SK-N-SH (cell line): ENCODE results near the gene ZEB2. TPM values are rescaled to one million over a fixed set of nuclear protein-coding genes. Genes with fewer than 3 reads are reported as not detected.
A peak's percentile ranks its signal among the peaks of the same experiment; 100 is the strongest.

Experiments used
- CTCF ChIA-PET: fragments of 300-600, 350-600 bp; formaldehyde crosslinking; extraction: SDS; loops from one replicate; lab custom pipeline; 2021; lab: Yijun Ruan, JAX
- POLR2A ChIA-PET: fragments of 350-600 bp; sonication (Branson Sonifier 250); formaldehyde crosslinking; extraction: SDS; loops from one replicate; lab custom pipeline; 2020; ENCODE audit warnings: antibody characterized with exemption, inconsistent platforms; lab: Yijun Ruan, JAX
- DNase-seq: peaks from one replicate; pipeline ENCODE4 v3.0.0; 2012
- H2AFZ ChIP-seq: fragments of 200-600 bp; sonication (generic); 2 replicates; pipeline ENCODE4 v1.8.1; 2016; ENCODE audit warnings: antibody characterized with exemption, mild to moderate bottlenecking, low read depth
- H3F3A ChIP-seq: fragments of 200-600 bp; sonication (generic); replicated peaks from 2 replicates; pipeline ENCODE3; 2016; ENCODE audit warnings: antibody characterized with exemption, mild to moderate bottlenecking; ENCODE audit not compliant: insufficient read depth
- H3K27ac ChIP-seq, 2 experiments: fragments of 200-500 bp in 1 of 2; fragments of 200-600 bp in 1 of 2; sonication (Bioruptor generic) in 1 of 2; sonication (generic), shearing (Covaris generic) in 1 of 2; 2 replicates each; pipeline versions ENCODE4 v1.5.1 to v1.6.1; 2014 to 2016; ENCODE audit warnings: low read depth in 2 of 2, inconsistent platforms in 1 of 2, low read length in 1 of 2, mild to moderate bottlenecking in 1 of 2, mixed read lengths in 1 of 2
- H3K27me3 ChIP-seq: fragments of 200-600 bp; sonication (generic), shearing (Covaris generic); 2 replicates; pipeline ENCODE4 v1.6.1; 2016; ENCODE audit warnings: mixed run types; ENCODE audit not compliant: insufficient read depth
- H3K36me3 ChIP-seq, 2 experiments: fragments of 200-500 bp in 1 of 2; fragments of 200-600 bp in 1 of 2; sonication (Bioruptor generic) in 1 of 2; sonication (generic) in 1 of 2; replicated peaks in 1 of 2; 2 replicates each; pipeline versions ENCODE3 to v1.5.1; 2014 to 2016; ENCODE audit warnings: low read length in 1 of 2, mild to moderate bottlenecking in 1 of 2; ENCODE audit not compliant: insufficient read depth in 2 of 2, control insufficient read depth in 1 of 2
- H3K4me1 ChIP-seq, 2 experiments: fragments of 200-500 bp in 1 of 2; fragments of 200-600 bp in 1 of 2; sonication (Bioruptor generic) in 1 of 2; sonication (generic), shearing (Covaris generic) in 1 of 2; 2 replicates each; pipeline versions ENCODE4 v1.5.1 to v1.6.1; 2014 to 2016; ENCODE audit warnings: low read depth in 1 of 2, low read length in 1 of 2, mixed run types in 1 of 2; ENCODE audit not compliant: insufficient read depth in 2 of 2, control insufficient read depth in 1 of 2
- H3K4me2 ChIP-seq: fragments of 200-600 bp; sonication (generic), shearing (Covaris generic); 2 replicates; pipeline ENCODE4 v1.6.1; 2017; ENCODE audit warnings: mixed run types
- H3K4me3 ChIP-seq, 2 experiments: fragments of 200-500 bp in 1 of 2; fragments of 200-600 bp in 1 of 2; sonication (Bioruptor generic) in 1 of 2; sonication (generic), shearing (Covaris generic) in 1 of 2; 2 replicates each; pipeline versions ENCODE4 v1.5.1 to v1.8.1; 2014 to 2016; ENCODE audit warnings: low read depth in 2 of 2, inconsistent platforms in 1 of 2, low read length in 1 of 2, mild to moderate bottlenecking in 1 of 2, mixed read lengths in 1 of 2, moderate library complexity in 1 of 2
- H3K79me2 ChIP-seq: fragments of 200-600 bp; sonication (generic); 2 replicates; pipeline ENCODE4 v1.8.1; 2017; ENCODE audit warnings: mild to moderate bottlenecking; ENCODE audit not compliant: insufficient read depth
- H3K9ac ChIP-seq: fragments of 200-600 bp; sonication (generic); 2 replicates; pipeline ENCODE4 v1.6.1; 2017; ENCODE audit warnings: mixed run types
- H3K9me2 ChIP-seq: fragments of 200-600 bp; sonication (generic); 2 replicates; pipeline ENCODE4 v1.6.1; 2017; ENCODE audit warnings: mixed run types
- H3K9me3 ChIP-seq: fragments of 200-600 bp; sonication (generic); 2 replicates; pipeline ENCODE4 v1.6.1; 2017; ENCODE audit warnings: mixed run types, mild to moderate bottlenecking, moderate library complexity
- H4K20me1 ChIP-seq: fragments of 200-600 bp; sonication (generic); 2 replicates; pipeline ENCODE4 v1.6.1; 2017; ENCODE audit warnings: mild to moderate bottlenecking, mixed run types; ENCODE audit not compliant: insufficient read depth
- CHD2 ChIP-seq: fragments of 150-350 bp; IDR thresholded peaks from 2 replicates; pipeline ENCODE4 v1.6.1; 2018; ENCODE audit warnings: low read length; ENCODE audit not compliant: partially characterized antibody
- ELF1 ChIP-seq: IDR thresholded peaks from 2 replicates; pipeline ENCODE4 v1.4.0; 2012
- EP300 ChIP-seq, 2 experiments: IDR thresholded peaks; 2 replicates each; pipeline versions ENCODE4 v1.4.0 to v1.6.1; 2012; ENCODE audit warnings: borderline replicate concordance in 1 of 2, low read depth in 1 of 2, low read length in 1 of 2
- EZH2phosphoT487 ChIP-seq: fragments of 200-600 bp; sonication (generic); IDR thresholded peaks from 2 replicates; pipeline ENCODE4 v1.6.1; 2017; ENCODE audit warnings: low read depth, mixed run types, mild to moderate bottlenecking, antibody characterized with exemption, moderate library complexity, borderline replicate concordance
- FOSL2 ChIP-seq: IDR thresholded peaks from 2 replicates; pipeline ENCODE4 v1.4.0; 2012; ENCODE audit warnings: low read depth, mild to moderate bottlenecking, moderate library complexity, borderline replicate concordance
- FOXM1 ChIP-seq: IDR thresholded peaks from 2 replicates; pipeline ENCODE4 v1.4.0; 2012; ENCODE audit warnings: low read depth, mild to moderate bottlenecking
- GABPA ChIP-seq: IDR thresholded peaks from 2 replicates; pipeline ENCODE4 v1.4.0; 2012; ENCODE audit warnings: low read depth, mild to moderate bottlenecking
- GATA2 ChIP-seq: sonication (generic); formaldehyde crosslinking; IDR thresholded peaks from 2 replicates; pipeline ENCODE4 v1.5.0; 2020; ENCODE audit warnings: mild to moderate bottlenecking, missing genetic modification reagents
- MEF2A ChIP-seq: IDR thresholded peaks from 2 replicates; pipeline ENCODE4 v1.4.0; 2012; ENCODE audit warnings: low read depth, borderline replicate concordance
- MXI1 ChIP-seq: IDR thresholded peaks from 2 replicates; pipeline ENCODE4 v1.6.1; 2012; ENCODE audit warnings: mild to moderate bottlenecking, low read depth, low read length, improper control_type of control experiment
- NFIC ChIP-seq: IDR thresholded peaks from 2 replicates; pipeline ENCODE4 v1.4.0; 2012; ENCODE audit warnings: borderline replicate concordance
- NRF1 ChIP-seq: IDR thresholded peaks from 2 replicates; pipeline ENCODE4 v1.6.1; 2012; ENCODE audit warnings: low read depth, mild to moderate bottlenecking, low read length
- POLR2AphosphoS5 ChIP-seq: IDR thresholded peaks from 2 replicates; pipeline ENCODE4 v1.6.1; 2012; ENCODE audit warnings: low read depth, low read length
- RXRA ChIP-seq: IDR thresholded peaks from 2 replicates; pipeline ENCODE4 v1.4.0; 2012; ENCODE audit warnings: low read depth, mild to moderate bottlenecking, borderline replicate concordance
- SIN3A ChIP-seq: IDR thresholded peaks from 2 replicates; pipeline ENCODE4 v1.6.1; 2012; ENCODE audit warnings: low read depth, mild to moderate bottlenecking, low read length, moderate library complexity, borderline replicate concordance
- SMC3 ChIP-seq: IDR thresholded peaks from 2 replicates; pipeline ENCODE4 v1.6.1; 2012; ENCODE audit warnings: low read depth, low read length, improper control_type of control experiment
- TAF1 ChIP-seq: IDR thresholded peaks from 2 replicates; pipeline ENCODE4 v1.6.1; 2012; ENCODE audit warnings: low read depth, mild to moderate bottlenecking, low read length, moderate library complexity, borderline replicate concordance
- TCF12 ChIP-seq: IDR thresholded peaks from 2 replicates; pipeline ENCODE4 v1.4.0; 2012
- YY1 ChIP-seq: IDR thresholded peaks from 2 replicates; pipeline ENCODE4 v1.4.0; 2012; ENCODE audit warnings: low read depth, mild to moderate bottlenecking
- WGBS: methylation state at CpG from one replicate; pipeline ENCODE4 v1.1.6; 2017; ENCODE audit warnings: low lambda C conversion rate; 5-methylcytosine and 5-hydroxymethylcytosine counted together
- polyA plus RNA-seq, 3 experiments: library from polyadenylated mRNA; depleted of rRNA; stranded (reverse); fragments of >200 nt; gene quantifications; 2 replicates each; pipeline ENCODE4 v1.2.3, GENCODE V29; 2012
- TF ChIP-seq, protein P1 (sequence below): fragments of 150-350 bp; IDR thresholded peaks from 2 replicates; pipeline ENCODE4 v1.6.1; 2017; ENCODE audit warnings: antibody characterized with exemption, low read length, low read depth, borderline replicate concordance
- TF ChIP-seq, protein P2 (sequence below): IDR thresholded peaks from 2 replicates; pipeline ENCODE4; 2012
- TF ChIP-seq, protein P3 (sequence below): fragments of 150-350 bp; IDR thresholded peaks from 2 replicates; pipeline ENCODE4 v1.6.1; 2016; ENCODE audit warnings: mild to moderate bottlenecking, low read depth, low read length

The ZEB2 gene
- polyA plus RNA-seq, 1 of the 3 experiments (the other 2 are of a cell fraction) = 16.3 TPM

DNA sequence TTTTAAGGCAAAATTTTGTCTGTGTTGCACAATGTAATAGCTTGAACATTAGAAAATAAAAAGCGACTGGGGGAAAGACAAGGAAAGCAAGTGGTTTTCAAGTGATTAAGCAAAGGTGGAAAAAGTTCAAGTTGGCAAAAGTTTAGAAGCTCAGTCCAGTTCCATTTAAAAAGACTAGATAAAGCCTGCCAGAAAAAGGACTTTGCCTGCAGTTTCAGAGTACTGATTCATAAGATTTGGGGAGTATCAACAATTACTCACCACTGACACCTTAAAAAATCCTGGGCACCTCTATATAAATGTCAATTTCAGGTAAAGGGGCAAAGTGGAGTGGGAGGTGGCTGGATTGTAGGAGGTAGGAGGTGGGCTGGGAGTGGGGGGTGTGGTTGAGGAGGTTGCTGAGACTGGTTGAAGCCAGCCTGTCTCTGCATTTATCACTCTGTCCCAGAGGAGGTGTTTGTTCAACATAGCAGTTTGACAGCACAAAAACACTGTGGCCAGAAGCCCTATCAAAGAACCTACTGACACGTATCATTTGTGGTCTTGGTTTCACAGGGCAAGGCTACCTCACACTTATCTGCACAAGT, 14.6 kb downstream of the ZEB2 start:
- H2AFZ ChIP-seq = no peak overlapping the region
- H3K27ac ChIP-seq = no peak overlapping the region
- no peak overlapping the region for H3K4me2 ChIP-seq
- peaks cover 4 to 18% of the 10 kb centered on the region in 2 experiments for H3K36me3 ChIP-seq
- CTCF ChIA-PET = interaction anchor here (1.1 to 1.4 kb wide), 2 partner anchors 9 to 35 kb away, joined by 3 read pairs; no protein-coding TSS in a partner anchor
- no peaks in the 10 kb centered on the region for H3K9me3 ChIP-seq
- H4K20me1 ChIP-seq = peaks cover 57% of the 10 kb centered on the region; the same call in 1 of the 2 replicates
- 88% methylated on average over 2 of the region's 2 CpGs for WGBS
- H3K9me2 ChIP-seq = no peaks in the 10 kb centered on the region
- POLR2A ChIA-PET = no interaction called here
- no peak overlapping the region for H3K9ac ChIP-seq
- H3K27me3 ChIP-seq = no peaks in the 10 kb centered on the region
- no peak for DNase-seq
- no peak overlapping the region for H3K4me3 ChIP-seq
- H3K79me2 ChIP-seq = peaks cover 100% of the 10 kb centered on the region
- TF ChIP-seq ELF1 (no peak), MEF2A (no peak), YY1 (no peak), NRF1 (no peak), NFIC (no peak), GABPA (no peak), FOXM1 (no peak)
- peaks cover 39 to 40% of the 10 kb centered on the region in 2 experiments for H3K4me1 ChIP-seq
- no peaks in the 10 kb centered on the region for H3F3A ChIP-seq

DNA sequence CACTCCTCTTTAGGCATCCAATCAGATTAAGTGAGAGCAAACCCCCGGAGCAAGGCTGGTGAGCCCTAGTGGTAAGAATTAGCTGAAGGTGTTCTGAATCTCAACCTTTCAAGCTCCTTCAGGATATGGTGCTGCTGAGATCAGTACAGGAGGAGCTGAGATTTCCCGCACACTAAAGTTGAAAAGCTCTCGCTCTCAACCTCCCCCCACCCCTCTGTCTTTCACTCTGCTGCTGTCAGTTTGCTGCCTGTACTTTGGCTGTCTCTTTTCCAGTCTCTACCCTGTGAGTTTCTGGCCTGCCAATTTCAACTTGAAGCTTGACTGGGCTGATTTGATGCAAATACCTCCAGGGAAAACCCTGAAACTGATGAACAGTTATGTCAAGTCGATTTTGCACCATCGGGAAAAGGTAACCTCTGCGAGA, 15.7 kb downstream of the ZEB2 start:
- Histone ChIP-seq H3K9ac (no peak overlapping the region), H3K36me3 (peaks cover 4 to 24% of the 10 kb centered on the region in 2 experiments), H3K9me3 (no peaks in the 10 kb centered on the region), H3K27me3 (no peaks in the 10 kb centered on the region), H3K4me3 (no peak overlapping the region), H2AFZ (no peak overlapping the region), H3K27ac (peak overlapping the region in 1 of 2 experiments; percentile 1; a peak in 1 of 4 replicates), H4K20me1 (peaks cover 58% of the 10 kb centered on the region; the same call in 1 of the 2 replicates), H3K79me2 (peaks cover 100% of the 10 kb centered on the region), H3K4me1 (peaks cover 32 to 39% of the 10 kb centered on the region in 2 experiments), H3K9me2 (no peaks in the 10 kb centered on the region), H3F3A (peaks cover 4% of the 10 kb centered on the region), H3K4me2 (no peak overlapping the region)
- DNase-seq = no peak
- POLR2A ChIA-PET = no interaction called here
- CTCF ChIA-PET = interaction anchor here (0.7 to 1.0 kb wide), 2 partner anchors 171 to 710 kb away, joined by 3 read pairs; no protein-coding TSS in a partner anchor
- 67% methylated on average over 6 of the region's 6 CpGs for WGBS
- no peak for TF ChIP-seq FOXM1
- TF ChIP-seq CHD2 = no peak
- TF ChIP-seq FOSL2 = no peak
- TF ChIP-seq GATA2 (CRISPR knock-in tag) = no peak
- no peak for TF ChIP-seq EP300 (IDR thresholded peaks at IDR 0.05; ENCODE audit: borderline replicate concordance in 1 of 2, low read depth in 1 of 2, low read length in 1 of 2)
- TF ChIP-seq GABPA = no peak
- TF ChIP-seq POLR2AphosphoS5 = no peak
- no peak for TF ChIP-seq EZH2phosphoT487
- TF ChIP-seq, protein P1, sequence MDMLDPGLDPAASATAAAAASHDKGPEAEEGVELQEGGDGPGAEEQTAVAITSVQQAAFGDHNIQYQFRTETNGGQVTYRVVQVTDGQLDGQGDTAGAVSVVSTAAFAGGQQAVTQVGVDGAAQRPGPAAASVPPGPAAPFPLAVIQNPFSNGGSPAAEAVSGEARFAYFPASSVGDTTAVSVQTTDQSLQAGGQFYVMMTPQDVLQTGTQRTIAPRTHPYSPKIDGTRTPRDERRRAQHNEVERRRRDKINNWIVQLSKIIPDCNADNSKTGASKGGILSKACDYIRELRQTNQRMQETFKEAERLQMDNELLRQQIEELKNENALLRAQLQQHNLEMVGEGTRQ = no peak
- no peak for TF ChIP-seq RXRA
- TF ChIP-seq TAF1 = no peak
- TF ChIP-seq TCF12 = no peak
- no peak for TF ChIP-seq MXI1
- TF ChIP-seq ELF1 = no peak
- TF ChIP-seq, protein P2, sequence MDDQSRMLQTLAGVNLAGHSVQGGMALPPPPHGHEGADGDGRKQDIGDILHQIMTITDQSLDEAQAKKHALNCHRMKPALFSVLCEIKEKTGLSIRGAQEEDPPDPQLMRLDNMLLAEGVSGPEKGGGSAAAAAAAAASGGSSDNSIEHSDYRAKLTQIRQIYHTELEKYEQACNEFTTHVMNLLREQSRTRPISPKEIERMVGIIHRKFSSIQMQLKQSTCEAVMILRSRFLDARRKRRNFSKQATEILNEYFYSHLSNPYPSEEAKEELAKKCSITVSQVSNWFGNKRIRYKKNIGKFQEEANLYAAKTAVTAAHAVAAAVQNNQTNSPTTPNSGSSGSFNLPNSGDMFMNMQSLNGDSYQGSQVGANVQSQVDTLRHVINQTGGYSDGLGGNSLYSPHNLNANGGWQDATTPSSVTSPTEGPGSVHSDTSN = no peak
- TF ChIP-seq SIN3A = no peak
- TF ChIP-seq, protein P3, sequence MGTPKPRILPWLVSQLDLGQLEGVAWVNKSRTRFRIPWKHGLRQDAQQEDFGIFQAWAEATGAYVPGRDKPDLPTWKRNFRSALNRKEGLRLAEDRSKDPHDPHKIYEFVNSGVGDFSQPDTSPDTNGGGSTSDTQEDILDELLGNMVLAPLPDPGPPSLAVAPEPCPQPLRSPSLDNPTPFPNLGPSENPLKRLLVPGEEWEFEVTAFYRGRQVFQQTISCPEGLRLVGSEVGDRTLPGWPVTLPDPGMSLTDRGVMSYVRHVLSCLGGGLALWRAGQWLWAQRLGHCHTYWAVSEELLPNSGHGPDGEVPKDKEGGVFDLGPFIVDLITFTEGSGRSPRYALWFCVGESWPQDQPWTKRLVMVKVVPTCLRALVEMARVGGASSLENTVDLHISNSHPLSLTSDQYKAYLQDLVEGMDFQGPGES = no peak
- no peak for TF ChIP-seq SMC3
